ENCODE results near the gene ATP8A2.

GRCh38 chr13:25707726-25708125 lies 336.0 kb downstream of the ATP8A2 start:
- TF ChIP-seq CTCF (IDR thresholded peaks at IDR 0.05) (no peak), POLR2AphosphoS5 (IDR thresholded peaks at IDR 0.05) (no peak), POLR2A (IDR thresholded peaks at IDR 0.05) (no peak)
